Thyroid gland (tissue), 4 donors: ENCODE measurements around the gene ZNF641.

Source experiments
- CTCF ChIP-seq, 6 experiments: fragments of 200-600 bp in 3 of 6; fragments of 450-650 bp in 3 of 6; sonication (generic) in 3 of 6; IDR thresholded peaks; one replicate each; pipeline ENCODE4 v1.5.1; 2016 to 2019; ENCODE audit warnings: antibody characterized with exemption in 6 of 6, mild to moderate bottlenecking in 2 of 6, inconsistent platforms in 1 of 6, moderate library complexity in 1 of 6
- POLR2A ChIP-seq, 2 donors: fragments of 450-650 bp; IDR thresholded peaks; one replicate each; pipeline ENCODE4 v1.6.1; 2017; ENCODE audit warnings: antibody characterized with exemption in 2 of 2, mild to moderate bottlenecking in 2 of 2, moderate library complexity in 1 of 2

GRCh38 chr12:48351022-48351708 lies 446 bp upstream of the ZNF641 start:
- TF ChIP-seq CTCF (IDR thresholded peaks at IDR 0.05) (no peak), POLR2A (IDR thresholded peaks at IDR 0.05) (no peak)
